Measurements from ENCODE around the gene KRT33B.

Gene KRT33B

GRCh38 chr17:41369713-41370112, at the start of gene KRT33B:
KRT33B (minus strand) TSS chr17:41369813; CDS start chr17:41369750, 63 bp downstream.
- H3K27ac Mint-ChIP-seq, result no peak within 1 kb of the TSS
- H3K9me3 Mint-ChIP-seq, result peaks cover 5% of the 10 kb centered on the region
- no peak within 1 kb of the TSS for H3K4me3 Mint-ChIP-seq
- peaks cover 6% of the 10 kb centered on the region for H3K4me1 Mint-ChIP-seq
- no peaks in the 10 kb centered on the region for H3K36me3 Mint-ChIP-seq
- H3K27me3 Mint-ChIP-seq, result peaks cover 18% of the 10 kb centered on the region
- ATAC-seq, result no peak

GRCh38 chr17:41418116-41418860, 48.7 kb upstream of the KRT33B start:
- Mint-ChIP-seq H3K27ac (no peak overlapping the region), H3K4me3 (no peak overlapping the region), H3K4me1 (peaks cover 10% of the 10 kb centered on the region), H3K36me3 (no peaks in the 10 kb centered on the region), H3K9me3 (no peaks in the 10 kb centered on the region), H3K27me3 (no peaks in the 10 kb centered on the region)
- no peak for ATAC-seq

GRCh38 chr17:41417576-41418015, 48.0 kb upstream of the KRT33B start:
- H3K27ac Mint-ChIP-seq, result no peak overlapping the region
- ATAC-seq, result peak; percentile 62

GRCh38 chr17:41417127-41417526, 47.5 kb upstream of the KRT33B start:
- H3K27me3 Mint-ChIP-seq, result peaks cover 3% of the 10 kb centered on the region
- no peak overlapping the region for H3K27ac Mint-ChIP-seq
- no peak overlapping the region for H3K4me3 Mint-ChIP-seq
- H3K4me1 Mint-ChIP-seq, result peaks cover 10% of the 10 kb centered on the region
- no peaks in the 10 kb centered on the region for H3K9me3 Mint-ChIP-seq
- H3K36me3 Mint-ChIP-seq, result no peaks in the 10 kb centered on the region
- ATAC-seq, result no peak

More at GRCh38 chr17:41417576-41418015, 48.0 kb upstream of the KRT33B start:
- Mint-ChIP-seq H3K27me3 (no peaks in the 10 kb centered on the region), H3K9me3 (no peaks in the 10 kb centered on the region), H3K4me1 (peaks cover 10% of the 10 kb centered on the region), H3K4me3 (no peak overlapping the region), H3K36me3 (no peaks in the 10 kb centered on the region)

- H3K27me3 Mint-ChIP-seq, result peaks cover 10% of the 10 kb centered on the region
- no peaks in the 10 kb centered on the region for H3K36me3 Mint-ChIP-seq
- no peak overlapping the region for H3K4me3 Mint-ChIP-seq
- ATAC-seq, result no peak
- H3K9me3 Mint-ChIP-seq, result no peaks in the 10 kb centered on the region
- H3K4me1 Mint-ChIP-seq, result peaks cover 10% of the 10 kb centered on the region
- no peak overlapping the region for H3K27ac Mint-ChIP-seq
Measured at GRCh38 chr17:41416479-41416878, 46.9 kb upstream of the KRT33B start.

- peaks cover 16% of the 10 kb centered on the region for H3K27me3 Mint-ChIP-seq
- H3K4me3 Mint-ChIP-seq, result no peak overlapping the region
- no peaks in the 10 kb centered on the region for H3K36me3 Mint-ChIP-seq
- no peak for ATAC-seq
- no peak overlapping the region for H3K27ac Mint-ChIP-seq
- peaks cover 10% of the 10 kb centered on the region for H3K4me1 Mint-ChIP-seq
- no peaks in the 10 kb centered on the region for H3K9me3 Mint-ChIP-seq
Measured at GRCh38 chr17:41415833-41416335, 46.3 kb upstream of the KRT33B start.

- H3K27me3 Mint-ChIP-seq, result peaks cover 16% of the 10 kb centered on the region
- ATAC-seq, result no peak
- H3K27ac Mint-ChIP-seq, result no peak overlapping the region
- no peak overlapping the region for H3K4me3 Mint-ChIP-seq
- H3K4me1 Mint-ChIP-seq, result peaks cover 10% of the 10 kb centered on the region
- no peaks in the 10 kb centered on the region for H3K36me3 Mint-ChIP-seq
- H3K9me3 Mint-ChIP-seq, result no peaks in the 10 kb centered on the region
Measured at GRCh38 chr17:41415411-41415810, 45.8 kb upstream of the KRT33B start.

GRCh38 chr17:41413982-41414381, 44.4 kb upstream of the KRT33B start:
- no peak overlapping the region for H3K4me3 Mint-ChIP-seq
- peaks cover 10% of the 10 kb centered on the region for H3K4me1 Mint-ChIP-seq
- no peak for ATAC-seq
- H3K9me3 Mint-ChIP-seq, result no peaks in the 10 kb centered on the region
- no peak overlapping the region for H3K27ac Mint-ChIP-seq
- H3K27me3 Mint-ChIP-seq, result peaks cover 16% of the 10 kb centered on the region
- H3K36me3 Mint-ChIP-seq, result no peaks in the 10 kb centered on the region

- H3K27ac Mint-ChIP-seq, result no peak overlapping the region
- peaks cover 10% of the 10 kb centered on the region for H3K4me1 Mint-ChIP-seq
- H3K27me3 Mint-ChIP-seq, result peaks cover 22% of the 10 kb centered on the region
- no peak for ATAC-seq
- H3K9me3 Mint-ChIP-seq, result no peaks in the 10 kb centered on the region
- no peaks in the 10 kb centered on the region for H3K36me3 Mint-ChIP-seq
- H3K4me3 Mint-ChIP-seq, result no peak overlapping the region
Measured at GRCh38 chr17:41413353-41413957, 43.8 kb upstream of the KRT33B start.

- Mint-ChIP-seq H3K27me3 (peaks cover 31% of the 10 kb centered on the region), H3K4me3 (no peak overlapping the region), H3K9me3 (no peaks in the 10 kb centered on the region), H3K36me3 (no peaks in the 10 kb centered on the region), H3K4me1 (no peaks in the 10 kb centered on the region), H3K27ac (no peak overlapping the region)
- ATAC-seq, result no peak
Measured at GRCh38 chr17:41411072-41411840, 41.6 kb upstream of the KRT33B start.

GRCh38 chr17:41407226-41407625, 37.6 kb upstream of the KRT33B start:
- ATAC-seq, result no peak
- Mint-ChIP-seq H3K4me3 (no peak overlapping the region), H3K4me1 (no peaks in the 10 kb centered on the region), H3K27me3 (peaks cover 43% of the 10 kb centered on the region), H3K27ac (no peak overlapping the region), H3K9me3 (no peaks in the 10 kb centered on the region), H3K36me3 (no peaks in the 10 kb centered on the region)

GRCh38 chr17:41406205-41406604, 36.6 kb upstream of the KRT33B start:
- Mint-ChIP-seq H3K36me3 (no peaks in the 10 kb centered on the region), H3K4me3 (no peak overlapping the region), H3K27me3 (peaks cover 39% of the 10 kb centered on the region), H3K27ac (no peak overlapping the region), H3K4me1 (no peaks in the 10 kb centered on the region), H3K9me3 (no peaks in the 10 kb centered on the region)
- ATAC-seq, result no peak

- no peaks in the 10 kb centered on the region for H3K36me3 Mint-ChIP-seq
- peaks cover 55% of the 10 kb centered on the region for H3K27me3 Mint-ChIP-seq
- no peaks in the 10 kb centered on the region for H3K4me1 Mint-ChIP-seq
- no peak for ATAC-seq
- H3K9me3 Mint-ChIP-seq, result no peaks in the 10 kb centered on the region
- H3K27ac Mint-ChIP-seq, result no peak overlapping the region
- no peak overlapping the region for H3K4me3 Mint-ChIP-seq
Measured at GRCh38 chr17:41404024-41404671, 34.5 kb upstream of the KRT33B start.

GRCh38 chr17:41403404-41404023, 33.9 kb upstream of the KRT33B start:
- Mint-ChIP-seq H3K4me3 (no peak overlapping the region), H3K4me1 (no peaks in the 10 kb centered on the region), H3K9me3 (no peaks in the 10 kb centered on the region), H3K27me3 (peaks cover 54% of the 10 kb centered on the region), H3K36me3 (no peaks in the 10 kb centered on the region), H3K27ac (no peak overlapping the region)
- no peak for ATAC-seq

GRCh38 chr17:41402161-41402560, 32.5 kb upstream of the KRT33B start:
- H3K4me1 Mint-ChIP-seq, result no peaks in the 10 kb centered on the region
- H3K4me3 Mint-ChIP-seq, result no peak overlapping the region
- no peak for ATAC-seq
- H3K27ac Mint-ChIP-seq, result no peak overlapping the region
- no peaks in the 10 kb centered on the region for H3K36me3 Mint-ChIP-seq
- H3K9me3 Mint-ChIP-seq, result no peaks in the 10 kb centered on the region
- H3K27me3 Mint-ChIP-seq, result peaks cover 55% of the 10 kb centered on the region

Data from stimulated activated memory B cell treated with anti-CD40 and anti-IgM and Interleukin-4, amounts not matched to agents 10 μg/mL and 1 μg/mL and 100 μg/mL, for 72 hours (primary cell).